GM10248 (cell line): ENCODE measurements around the gene C3orf38.

Experiments
- CTCF ChIA-PET: fragments of 300-600 bp; sonication (Branson Sonifier 250); formaldehyde crosslinking; extraction: SDS; loops from one replicate; lab custom pipeline; 2021; ENCODE audit warnings: antibody characterized with exemption; lab: Yijun Ruan, JAX
- POLR2A ChIA-PET: fragments of 350-650 bp; sonication (Branson Sonifier 250); formaldehyde crosslinking; extraction: SDS; loops from one replicate; lab custom pipeline; 2020; ENCODE audit warnings: antibody characterized with exemption; lab: Yijun Ruan, JAX
- DNase-seq: peaks from one replicate; pipeline ENCODE4 v3.0.0; 2012; ENCODE audit errors: extremely low spot score
- CTCF ChIP-seq: IDR thresholded peaks from 2 replicates; pipeline ENCODE4 v1.5.1; 2012; ENCODE audit warnings: mild to moderate bottlenecking, low read depth; ENCODE audit errors: extremely low read depth, missing control alignments, control extremely low read depth

C3orf38 gene

GRCh38 chr3:88192631-88193030 is 42.9 kb downstream of the C3orf38 start:
- ChIA-PET POLR2A (no interaction called here), CTCF (interaction anchor here (1.2 kb wide), 1 partner anchor 9 kb away, joined by 4 read pairs; no protein-coding TSS in a partner anchor)
- no peak for DNase-seq
- no peak for TF ChIP-seq CTCF

- DNase-seq, result no peak
- POLR2A ChIA-PET, result no interaction called here
- CTCF ChIA-PET, result interaction anchor here (1.8 kb wide), 1 partner anchor 9 kb away, joined by 4 read pairs; no protein-coding TSS in a partner anchor
- TF ChIP-seq CTCF, result no peak
Observed at GRCh38 chr3:88195951-88196434, 46.2 kb downstream of the C3orf38 start.

GRCh38 chr3:88198121-88198520 is 48.4 kb downstream of the C3orf38 start:
- TF ChIP-seq CTCF, result no peak

GRCh38 chr3:88203642-88204055 is 53.9 kb downstream of the C3orf38 start:
- TF ChIP-seq CTCF, result peak; percentile 87
- POLR2A ChIA-PET, result no interaction called here
- CTCF ChIA-PET, result interaction anchor here (1.1 kb wide), 2 partner anchors 16 to 1887 kb away, joined by 4 to 6 read pairs; no protein-coding TSS in a partner anchor
- peak; percentile 51 for DNase-seq

More at GRCh38 chr3:88198121-88198520, 48.4 kb downstream of the C3orf38 start:
- DNase-seq, result no peak
- ChIA-PET POLR2A (no interaction called here), CTCF (no interaction called here)
